T follicular helper cell (primary cell): ENCODE results near the gene MAP7D3.

Experiments
- DNase-seq: peaks from one replicate; pipeline ENCODE4 v3.0.0-alpha.2; 2020; ENCODE audit warnings: low read depth

MAP7D3 gene

GRCh38 chrX:136206916-136207315 lies 44.3 kb downstream of the MAP7D3 start:
- no peak for DNase-seq

- no peak for DNase-seq
These were observed 45.3 kb downstream of the MAP7D3 start for GRCh38 chrX:136205882-136206380.

- DNase-seq, result no peak
These were observed 46.6 kb downstream of the MAP7D3 start for GRCh38 chrX:136204571-136204970.

GRCh38 chrX:136203951-136204350 lies 47.2 kb downstream of the MAP7D3 start:
- DNase-seq, result no peak

- no peak for DNase-seq
These were observed 47.8 kb downstream of the MAP7D3 start for GRCh38 chrX:136203438-136203837.

- DNase-seq, result no peak
These were observed 48.3 kb downstream of the MAP7D3 start for GRCh38 chrX:136202889-136203288.

- no peak for DNase-seq
These were observed 49.6 kb downstream of the MAP7D3 start for GRCh38 chrX:136201601-136202000.

- no peak for DNase-seq
These were observed 50.7 kb downstream of the MAP7D3 start for GRCh38 chrX:136200466-136200865.

GRCh38 chrX:136199365-136199764 lies 51.8 kb downstream of the MAP7D3 start:
- no peak for DNase-seq

- no peak for DNase-seq
These were observed 52.4 kb downstream of the MAP7D3 start for GRCh38 chrX:136198678-136199243.

GRCh38 chrX:136198010-136198409 lies 53.2 kb downstream of the MAP7D3 start:
- DNase-seq, result no peak

GRCh38 chrX:136196691-136197155 lies 54.5 kb downstream of the MAP7D3 start:
- DNase-seq, result no peak

GRCh38 chrX:136195247-136195646 lies 56.0 kb downstream of the MAP7D3 start:
- no peak for DNase-seq

- no peak for DNase-seq
These were observed 56.7 kb downstream of the MAP7D3 start for GRCh38 chrX:136194536-136194935.

GRCh38 chrX:136193771-136194170 lies 57.4 kb downstream of the MAP7D3 start:
- DNase-seq, result no peak

GRCh38 chrX:136192839-136193414 lies 58.3 kb downstream of the MAP7D3 start:
- DNase-seq, result no peak

- DNase-seq, result no peak
These were observed 59.1 kb downstream of the MAP7D3 start for GRCh38 chrX:136192135-136192534.

GRCh38 chrX:136191171-136191570 lies 60.0 kb downstream of the MAP7D3 start:
- DNase-seq, result no peak

- DNase-seq, result no peak
These were observed 61.0 kb downstream of the MAP7D3 start for GRCh38 chrX:136190038-136190713.

GRCh38 chrX:136189222-136189621 lies 62.0 kb downstream of the MAP7D3 start:
- DNase-seq, result no peak

- DNase-seq, result no peak
These were observed 65.2 kb downstream of the MAP7D3 start for GRCh38 chrX:136186023-136186413.

- DNase-seq, result no peak
These were observed 65.7 kb downstream of the MAP7D3 start for GRCh38 chrX:136185401-136186022.

GRCh38 chrX:136183917-136184316 lies 67.3 kb downstream of the MAP7D3 start:
- no peak for DNase-seq
